GM23248 (cell line): ENCODE measurements around the gene AHRR. TPM values are rescaled to one million over a fixed set of nuclear protein-coding genes. Genes with fewer than 3 reads are reported as not detected.

Experiments used
- DNase-seq: peaks from one replicate; pipeline ENCODE4 v3.0.0-alpha.2; 2015
- H2AFZ ChIP-seq: fragments of 200-600 bp; sonication (generic); 2 replicates; pipeline ENCODE4 v1.6.1; 2016; ENCODE audit warnings: antibody characterized with exemption
- H3F3A ChIP-seq: fragments of 200-600 bp; sonication (generic); 2 replicates; pipeline ENCODE4 v1.6.1; 2016; ENCODE audit warnings: mild to moderate bottlenecking, antibody characterized with exemption, mixed run types; ENCODE audit not compliant: insufficient read depth
- H3K27ac ChIP-seq: fragments of 200-600 bp; sonication (generic); 2 replicates; pipeline ENCODE4 v1.5.1; 2016; ENCODE audit warnings: mild to moderate bottlenecking
- H3K27me3 ChIP-seq: fragments of 200-600 bp; sonication (generic); replicated peaks from 2 replicates; pipeline ENCODE4 v1.6.1; 2016; ENCODE audit warnings: mild to moderate bottlenecking; ENCODE audit not compliant: insufficient read depth
- H3K36me3 ChIP-seq: fragments of 200-600 bp; sonication (generic); 2 replicates; pipeline ENCODE4 v1.6.1; 2016; ENCODE audit warnings: low read depth, mild to moderate bottlenecking
- H3K4me1 ChIP-seq: fragments of 200-600 bp; sonication (generic); 2 replicates; pipeline ENCODE4 v1.6.1; 2016; ENCODE audit warnings: mild to moderate bottlenecking; ENCODE audit not compliant: insufficient read depth
- H3K4me2 ChIP-seq: fragments of 200-600 bp; sonication (generic); one replicate; pipeline ENCODE4 v1.6.1; 2016; ENCODE audit warnings: mild to moderate bottlenecking; ENCODE audit not compliant: unreplicated experiment
- H3K4me3 ChIP-seq: fragments of 200-600 bp; sonication (generic); 2 replicates; pipeline ENCODE4 v1.5.1; 2016; ENCODE audit warnings: mild to moderate bottlenecking
- H3K79me2 ChIP-seq: fragments of 200-600 bp; sonication (generic); 2 replicates; pipeline ENCODE4 v1.6.1; 2016; ENCODE audit warnings: mild to moderate bottlenecking; ENCODE audit not compliant: insufficient read depth
- H3K9ac ChIP-seq: fragments of 200-600 bp; sonication (generic); 2 replicates; pipeline ENCODE4 v1.6.1; 2016; ENCODE audit warnings: mild to moderate bottlenecking
- H3K9me2 ChIP-seq: fragments of 200-600 bp; sonication (generic); 2 replicates; pipeline ENCODE4 v1.6.1; 2016; ENCODE audit warnings: mixed run types, mild to moderate bottlenecking, moderate library complexity; ENCODE audit not compliant: insufficient read depth
- H3K9me3 ChIP-seq: fragments of 200-600 bp; sonication (generic); one replicate; pipeline ENCODE4 v1.6.1; 2017; ENCODE audit warnings: low read depth
- H4K20me1 ChIP-seq: fragments of 200-600 bp; sonication (generic); 2 replicates; pipeline ENCODE4 v1.6.0; 2016; ENCODE audit not compliant: insufficient read depth
- EZH2 ChIP-seq: fragments of 200-600 bp; sonication (generic); IDR thresholded peaks from 2 replicates; pipeline ENCODE4 v1.6.1; 2018; ENCODE audit warnings: antibody characterized with exemption, mild to moderate bottlenecking; ENCODE audit not compliant: insufficient read depth, poor library complexity, severe bottlenecking
- EZH2phosphoT487 ChIP-seq: fragments of 200-600 bp; sonication (generic); IDR thresholded peaks from 2 replicates; pipeline ENCODE4 v1.6.1; 2018; ENCODE audit warnings: antibody characterized with exemption, moderate library complexity, mild to moderate bottlenecking, low read depth; ENCODE audit not compliant: insufficient read depth
- WGBS, 2 experiments: methylation state at CpG; one replicate each; pipeline ENCODE4 v1.1.6; 2015 to 2017; ENCODE audit warnings: low lambda C conversion rate in 2 of 2, low coverage in 1 of 2; ENCODE audit errors: missing lambda C conversion rate in 2 of 2; 5-methylcytosine and 5-hydroxymethylcytosine counted together
- in situ Hi-C: fragments of 300-500 bp; cut with MboI; formaldehyde crosslinking; loops from 2 replicates; pipeline ENCODE4 v1.15.0; 2020
- polyA plus RNA-seq: library from polyadenylated mRNA; unstranded; fragments of >200 nt; fragmentation: Nextera tagmentation; extraction: Ambion mirVana; gene quantifications from 2 replicates; pipeline ENCODE4 v1.2.1, GENCODE V29; 2016
- total RNA-seq: library from RNA; depleted of rRNA; stranded (reverse); fragments of >200 nt; shearing (Covaris generic); gene quantifications from 2 replicates; pipeline ENCODE4 v1.2.3, GENCODE V29; 2014

Gene AHRR
- total and polyA plus RNA-seq, 2 experiments from 2014 or later, result 13.2 to 33.7 TPM

DNA sequence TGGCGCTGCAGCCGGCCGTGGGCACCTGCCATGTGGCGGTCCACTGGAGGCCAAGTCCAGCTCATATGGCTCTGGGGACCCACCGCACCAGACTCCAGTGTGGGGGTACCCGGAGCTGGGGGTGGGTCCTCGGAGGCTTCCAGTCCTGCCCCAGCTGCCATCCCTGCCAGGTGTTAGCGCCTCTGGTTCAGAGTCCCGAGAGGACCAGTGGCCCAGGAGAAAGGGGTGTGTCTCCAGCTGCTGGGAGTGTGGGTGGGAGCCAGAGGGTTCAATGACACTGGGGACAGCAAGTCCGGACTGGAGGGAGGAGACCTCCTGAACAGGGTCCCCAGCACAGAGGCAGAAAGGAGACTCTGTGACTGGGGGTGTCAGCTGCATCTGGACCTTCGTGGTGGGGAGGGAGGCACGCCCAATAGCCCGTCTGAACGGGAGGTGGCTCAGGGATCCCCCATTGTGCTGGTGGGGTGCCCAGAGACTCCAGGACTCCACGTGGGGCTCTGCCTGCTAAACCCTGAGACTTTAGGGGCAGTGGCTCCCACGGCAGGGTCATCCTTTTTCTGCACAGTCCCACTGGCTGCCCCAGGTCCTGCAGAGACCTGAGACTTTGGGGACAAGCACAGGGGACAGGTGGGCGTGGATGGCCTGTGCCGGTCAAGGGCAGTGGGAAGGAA is 2.4 kb upstream of the AHRR start:
- 56 to 59% methylated on average over 15 to 18 of the region's 18 CpGs for WGBS, 2 experiments

DNA sequence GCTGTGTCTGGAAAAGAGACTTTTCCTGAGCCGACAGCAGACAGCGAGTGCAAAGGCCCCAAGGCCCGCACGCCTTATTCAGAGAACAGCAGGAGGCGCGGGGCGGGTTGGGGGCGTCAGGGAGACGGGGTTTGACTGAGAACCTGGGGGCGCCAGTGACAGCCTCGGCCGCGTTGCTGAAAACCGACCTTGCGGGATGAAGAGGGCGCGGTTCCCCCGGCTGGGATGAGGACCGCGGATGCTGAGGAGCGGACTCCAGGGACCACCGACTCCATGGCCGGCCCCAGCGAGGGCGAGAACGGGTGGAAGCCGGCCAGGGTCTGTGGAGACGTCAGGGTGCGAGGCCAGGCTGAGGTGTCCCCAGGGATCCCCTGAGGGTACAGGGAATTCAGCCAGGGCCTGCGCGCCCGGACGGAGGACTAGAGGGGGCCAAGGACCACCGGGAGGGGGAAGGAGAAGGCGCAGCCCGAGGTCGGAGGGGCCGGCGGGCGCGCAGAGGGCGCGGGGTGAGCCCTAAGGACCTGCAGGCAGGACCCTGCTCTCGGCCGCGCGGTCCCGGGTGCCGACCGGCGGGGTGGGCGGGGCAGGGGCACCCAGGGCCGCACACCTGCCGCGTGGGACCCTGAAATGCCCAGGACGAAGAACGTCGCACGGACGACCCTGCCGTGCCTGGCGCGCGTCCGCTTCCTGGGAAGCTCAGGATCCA is 837 bp upstream of the AHRR start:
- H3K9me2 ChIP-seq, result no peaks in the 10 kb centered on the region
- WGBS, 2 experiments, result 12 to 22% methylated on average over 35 to 65 of the region's 65 CpGs
- H3F3A ChIP-seq, result 0 out of 2 replicates have a peak, but pooled peaks cover 4% of the 10 kb centered on the region
- H3K79me2 ChIP-seq, result peaks cover 47% of the 10 kb centered on the region
- no peaks in the 10 kb centered on the region for H4K20me1 ChIP-seq
- H3K36me3 ChIP-seq, result no peaks in the 10 kb centered on the region
- peak overlapping the region; percentile 95 for H3K9ac ChIP-seq
- peak overlapping the region; percentile 92 for H2AFZ ChIP-seq
- no peaks in the 10 kb centered on the region for H3K9me3 ChIP-seq
- no peak for DNase-seq
- H3K4me2 ChIP-seq, result peak overlapping the region; percentile 92
- in situ Hi-C loops, result no loop called here
- peak overlapping the region; percentile 53; the same call in 1 of the 2 replicates for H3K27ac ChIP-seq
- H3K27me3 ChIP-seq, result no peaks in the 10 kb centered on the region
- peak overlapping the region; percentile 99 for H3K4me3 ChIP-seq
- H3K4me1 ChIP-seq, result peaks cover 14% of the 10 kb centered on the region
- TF ChIP-seq EZH2 (no peak), EZH2phosphoT487 (no peak)

More for the DNA sequence above, 2.4 kb upstream of the AHRR start:
- no peak for DNase-seq
- peaks cover 14% of the 10 kb centered on the region for H3K4me1 ChIP-seq
- H4K20me1 ChIP-seq, result no peaks in the 10 kb centered on the region
- H3K4me3 ChIP-seq, result no peak overlapping the region
- H3F3A ChIP-seq, result 0 out of 2 replicates have a peak, but pooled peaks cover 4% of the 10 kb centered on the region
- peak overlapping the region; percentile 55 for H3K27ac ChIP-seq
- H3K9me2 ChIP-seq, result no peaks in the 10 kb centered on the region
- H3K27me3 ChIP-seq, result no peaks in the 10 kb centered on the region
- in situ Hi-C loops, result loop anchor here (10.0 kb wide), 1 partner anchor 116 kb away; no protein-coding TSS in a partner anchor
- TF ChIP-seq EZH2 (no peak), EZH2phosphoT487 (no peak)
- no peak overlapping the region for H3K4me2 ChIP-seq
- H2AFZ ChIP-seq, result no peak overlapping the region
- H3K9ac ChIP-seq, result peak overlapping the region; percentile 49
- peaks cover 5% of the 10 kb centered on the region; the same call in 1 of the 2 replicates for H3K36me3 ChIP-seq
- peaks cover 30% of the 10 kb centered on the region for H3K79me2 ChIP-seq
- no peaks in the 10 kb centered on the region for H3K9me3 ChIP-seq

DNA sequence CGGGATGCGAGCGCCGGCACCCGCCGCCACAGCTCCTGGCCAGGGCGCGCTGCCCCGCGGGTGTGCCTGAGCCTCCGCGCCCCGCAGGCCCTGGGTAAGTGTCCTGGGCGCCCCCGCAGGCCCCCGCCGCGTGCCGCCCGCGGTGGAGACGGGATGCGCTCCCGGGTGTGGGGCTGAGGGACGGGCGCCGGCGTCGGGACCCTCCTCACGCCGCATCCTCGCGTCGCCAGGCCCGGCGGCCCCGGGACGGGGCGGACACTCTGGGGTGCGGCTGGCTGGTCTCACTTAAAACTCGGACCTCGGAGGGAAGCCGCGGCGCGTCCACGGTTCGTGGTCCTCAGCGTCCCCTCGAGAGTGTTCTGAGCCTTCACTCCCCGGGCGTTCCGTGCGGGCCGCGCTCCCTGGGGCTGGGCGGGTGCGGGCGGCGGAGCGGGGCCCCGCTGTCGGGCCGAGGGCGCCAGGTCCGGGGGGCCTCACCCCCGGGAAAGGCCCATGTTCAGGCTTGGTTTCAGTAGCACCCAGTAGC is 275 bp downstream of the AHRR start:
- Histone ChIP-seq H3K79me2 (peaks cover 58% of the 10 kb centered on the region), H3K9me2 (no peaks in the 10 kb centered on the region), H4K20me1 (no peaks in the 10 kb centered on the region), H3K9ac (peak overlapping the region; percentile 95), H2AFZ (peak overlapping the region; percentile 73), H3K4me1 (peaks cover 14% of the 10 kb centered on the region), H3K27ac (peak overlapping the region; percentile 69), H3K36me3 (no peaks in the 10 kb centered on the region), H3K9me3 (no peaks in the 10 kb centered on the region), H3K27me3 (no peaks in the 10 kb centered on the region), H3K4me2 (peak overlapping the region; percentile 77), H3F3A (no peaks in the 10 kb centered on the region), H3K4me3 (peak overlapping the region; percentile 99)
- DNase-seq, result peak; percentile 47
- TF ChIP-seq EZH2 (no peak), EZH2phosphoT487 (no peak)
- 0 to 1% methylated on average over 41 to 43 of the region's 67 CpGs for WGBS, 2 experiments
- in situ Hi-C loops, result no loop called here

DNA sequence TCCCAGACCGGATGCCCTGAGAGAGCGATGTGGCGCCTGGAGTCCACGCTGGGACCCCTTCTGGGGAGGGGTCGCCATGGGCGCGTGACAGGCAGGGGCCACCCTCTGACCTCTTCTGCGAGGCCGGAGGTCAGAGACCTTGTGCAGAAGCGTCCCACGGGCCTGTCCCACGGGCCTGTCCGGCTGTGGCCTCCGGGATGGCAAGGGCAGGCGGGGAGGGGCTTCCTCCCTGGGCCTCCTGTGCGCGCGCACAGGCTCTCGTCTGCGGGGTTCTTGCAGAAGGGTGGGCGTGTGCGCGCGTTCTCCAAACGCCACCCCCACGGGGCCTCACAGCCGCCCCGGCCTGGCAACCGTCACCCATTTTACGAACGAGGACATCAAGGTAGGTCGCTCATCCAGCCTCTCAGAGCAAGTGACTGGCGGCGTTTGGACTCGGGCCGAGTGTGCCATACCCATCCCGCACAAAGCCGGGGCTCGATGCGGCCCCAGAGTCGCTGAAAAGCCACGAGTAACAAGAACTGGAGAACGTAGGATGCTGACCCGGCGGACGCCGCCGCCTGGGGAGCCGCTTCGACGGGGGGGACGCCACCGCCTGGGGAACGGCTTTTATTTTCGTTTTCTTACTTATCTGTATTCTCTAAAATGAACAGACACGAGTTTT is 897 bp downstream of the AHRR start:
- peak overlapping the region; percentile 95 for H3K9ac ChIP-seq
- in situ Hi-C loops, result no loop called here
- WGBS, 2 experiments, result 3 to 4% methylated on average over 49 to 51 of the region's 56 CpGs
- H3K9me2 ChIP-seq, result no peaks in the 10 kb centered on the region
- H3K36me3 ChIP-seq, result no peaks in the 10 kb centered on the region
- H3F3A ChIP-seq, result no peaks in the 10 kb centered on the region
- H2AFZ ChIP-seq, result peak overlapping the region; percentile 73
- H3K4me1 ChIP-seq, result peaks cover 14% of the 10 kb centered on the region
- no peaks in the 10 kb centered on the region for H4K20me1 ChIP-seq
- DNase-seq, result peak; percentile 80
- peak overlapping the region; percentile 99 for H3K4me3 ChIP-seq
- peak overlapping the region; percentile 69 for H3K27ac ChIP-seq
- TF ChIP-seq EZH2, result no peak
- TF ChIP-seq EZH2phosphoT487, result no peak
- H3K9me3 ChIP-seq, result no peaks in the 10 kb centered on the region
- peaks cover 64% of the 10 kb centered on the region for H3K79me2 ChIP-seq
- no peaks in the 10 kb centered on the region for H3K27me3 ChIP-seq
- H3K4me2 ChIP-seq, result peak overlapping the region; percentile 77
